HCEC 1CT (cell line): ENCODE data around the gene C18orf32.
"Not testable (repeated sequence)": the region's sequence is repeated elsewhere in the genome, so short reads cannot be mapped to it uniquely, and the experiment has no call there.

ENCODE experiments used
- DNase-seq: peaks from one replicate; pipeline ENCODE4 v3.0.0-alpha.2; 2017

C18orf32 gene

GRCh38 chr18:49500201-49500921 is 13.3 kb upstream of the C18orf32 start:
- no peak for DNase-seq

- no peak for DNase-seq
Observed at GRCh38 chr18:49499046-49499637, 12.1 kb upstream of the C18orf32 start.

- DNase-seq: no peak
Observed at GRCh38 chr18:49495480-49495879, 8.4 kb upstream of the C18orf32 start.

- DNase-seq: no peak
Observed at GRCh38 chr18:49495076-49495475, 8.0 kb upstream of the C18orf32 start.

GRCh38 chr18:49494660-49495059 is 7.6 kb upstream of the C18orf32 start:
- DNase-seq: no peak

GRCh38 chr18:49492694-49493033 is 5.6 kb upstream of the C18orf32 start:
- DNase-seq: no peak

- peak; percentile 98 for DNase-seq
Observed at GRCh38 chr18:49491857-49492693, 5.0 kb upstream of the C18orf32 start, which contains the start of gene RPL17. Gene RPL17 (minus strand): TSS chr18:49492465.

- peak; percentile 36 for DNase-seq
Observed at GRCh38 chr18:49491534-49491856, 4.5 kb upstream of the C18orf32 start.

- no peak for DNase-seq
Observed at GRCh38 chr18:49490246-49490762, 3.3 kb upstream of the C18orf32 start.

- no peak for DNase-seq
Observed at GRCh38 chr18:49487711-49488310, 777 bp upstream of the C18orf32 start.

- DNase-seq: no peak
Observed at GRCh38 chr18:49486606-49486952, 455 bp downstream of the C18orf32 start.

GRCh38 chr18:49486134-49486533 is 900 bp downstream of the C18orf32 start:
- no peak for DNase-seq

- DNase-seq: no peak
Observed at GRCh38 chr18:49483198-49483597, 3.8 kb downstream of the C18orf32 start.

GRCh38 chr18:49481907-49482306 is 5.1 kb downstream of the C18orf32 start:
- no peak for DNase-seq

GRCh38 chr18:49481317-49481716 is 5.7 kb downstream of the C18orf32 start:
- DNase-seq: no peak

GRCh38 chr18:49479381-49480137 is 7.5 kb downstream of the C18orf32 start:
- no peak for DNase-seq

GRCh38 chr18:49476664-49477411 is 10.2 kb downstream of the C18orf32 start:
- peak; percentile 79 for DNase-seq

GRCh38 chr18:49474935-49475334 is 12.1 kb downstream of the C18orf32 start:
- DNase-seq: not testable (repeated sequence)

- no peak for DNase-seq
Observed at GRCh38 chr18:49473721-49474120, 13.3 kb downstream of the C18orf32 start.

GRCh38 chr18:49472459-49472858 is 14.6 kb downstream of the C18orf32 start:
- DNase-seq: no peak

- DNase-seq: no peak
Observed at GRCh38 chr18:49471532-49471931, 15.5 kb downstream of the C18orf32 start.

- DNase-seq: no peak
Observed at GRCh38 chr18:49467599-49467998, 19.4 kb downstream of the C18orf32 start.
